ENCODE results near the gene GID8.

GID8 gene

DNA sequence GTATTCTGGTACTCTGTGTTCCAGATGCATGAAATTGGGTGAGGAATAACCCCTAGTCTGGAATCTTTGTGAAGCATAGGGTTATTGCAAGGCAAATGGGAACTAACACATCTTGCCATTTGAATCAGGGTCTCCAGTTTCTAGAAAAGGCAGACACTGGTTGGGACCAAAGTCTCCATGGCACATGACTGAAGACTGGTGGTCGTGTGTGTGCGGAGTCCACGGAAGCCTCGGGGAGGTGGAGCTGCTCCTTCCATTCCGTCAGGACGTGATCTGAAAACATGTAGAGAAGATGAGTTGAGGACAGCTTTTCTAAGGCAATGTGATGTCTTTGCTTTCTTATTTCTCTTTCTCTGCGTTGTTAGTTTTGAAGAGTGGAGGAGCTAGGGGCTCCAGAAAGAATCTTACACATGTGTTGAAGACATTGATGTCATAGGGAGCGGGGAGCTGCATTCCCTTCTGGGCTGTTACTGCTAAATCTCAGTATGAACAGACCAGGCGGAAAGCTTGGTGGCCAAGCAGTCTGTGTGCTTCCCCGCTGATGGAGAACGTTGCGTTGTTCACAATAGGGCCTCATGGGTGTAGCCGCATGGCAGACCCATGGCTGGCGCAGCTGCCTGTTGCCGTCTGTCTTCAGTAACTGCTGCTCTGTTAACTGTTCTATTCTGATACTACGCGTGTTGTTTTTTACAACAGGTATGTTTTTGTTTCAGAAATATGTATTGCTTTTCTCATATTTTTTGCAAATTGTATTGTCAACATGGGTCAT is 9.8 kb downstream of the GID8 start:
- TF ChIP-seq POLR2A (IDR thresholded peaks at IDR 0.05; ENCODE audit: low read length), result no peak
- TF ChIP-seq GATA1 (IDR thresholded peaks at IDR 0.05; ENCODE audit: low read depth, low read length), result no peak
- no peak for DNase-seq

DNA sequence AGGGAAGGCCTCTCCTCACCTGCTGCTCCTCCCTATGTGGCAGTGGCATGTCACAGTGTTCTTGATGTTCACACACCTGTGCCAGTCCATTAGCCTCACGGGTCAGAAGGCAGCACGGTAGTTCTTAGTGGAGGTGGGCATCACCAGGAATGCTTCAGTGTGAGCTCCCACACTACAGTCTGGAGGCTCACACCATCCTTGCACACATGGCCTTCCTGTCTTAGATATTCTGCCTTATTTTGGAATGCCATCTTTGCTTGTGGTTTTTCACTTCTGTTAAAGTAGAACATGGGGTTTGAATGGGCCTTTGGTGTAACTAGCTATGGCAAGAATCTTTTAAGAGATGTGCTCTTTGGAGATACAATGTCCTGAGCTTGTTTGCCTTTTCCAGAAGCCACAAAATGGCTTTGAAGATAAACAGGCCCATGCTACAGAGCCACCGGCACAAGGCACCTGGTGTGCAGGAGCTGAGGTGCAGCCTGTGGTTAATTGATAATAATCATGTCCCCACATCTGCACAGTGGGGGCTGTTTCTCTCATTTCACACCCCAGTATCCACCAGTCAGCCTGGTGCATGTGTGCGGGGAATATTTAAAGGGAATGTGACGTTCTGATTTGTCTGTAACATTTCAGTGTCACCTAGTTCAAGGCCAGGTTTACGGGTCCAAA is 11.3 kb downstream of the GID8 start:
- no peak for TF ChIP-seq GATA1 (IDR thresholded peaks at IDR 0.05; ENCODE audit: low read depth, low read length)
- TF ChIP-seq POLR2A (IDR thresholded peaks at IDR 0.05; ENCODE audit: low read length), result no peak
- DNase-seq, result peak in 1 of 2 experiments; percentile 36

DNA sequence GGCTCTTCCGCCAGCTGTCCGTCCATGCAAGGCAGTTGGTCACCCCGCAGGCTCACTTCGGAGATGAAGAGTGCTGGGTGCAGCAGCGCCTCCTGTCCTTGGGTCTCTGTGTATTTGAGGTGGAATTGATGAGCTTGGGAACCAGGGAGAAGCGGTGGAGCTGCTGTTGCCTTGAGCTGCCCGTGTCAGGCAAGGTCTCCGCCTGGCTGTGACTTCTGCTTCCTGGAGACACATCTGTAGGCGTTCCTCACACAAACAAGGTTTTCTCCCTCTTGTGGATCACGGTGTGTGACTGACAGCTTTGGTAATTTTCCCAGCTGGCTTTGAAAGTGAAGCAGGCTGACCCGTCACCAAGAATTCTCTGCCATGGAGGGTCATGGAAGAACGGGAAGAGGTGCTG is 12.0 kb downstream of the GID8 start:
- DNase-seq, result no peak
- TF ChIP-seq POLR2A (IDR thresholded peaks at IDR 0.05; ENCODE audit: low read length) (no peak), GATA1 (IDR thresholded peaks at IDR 0.05; ENCODE audit: low read depth, low read length) (no peak)

DNA sequence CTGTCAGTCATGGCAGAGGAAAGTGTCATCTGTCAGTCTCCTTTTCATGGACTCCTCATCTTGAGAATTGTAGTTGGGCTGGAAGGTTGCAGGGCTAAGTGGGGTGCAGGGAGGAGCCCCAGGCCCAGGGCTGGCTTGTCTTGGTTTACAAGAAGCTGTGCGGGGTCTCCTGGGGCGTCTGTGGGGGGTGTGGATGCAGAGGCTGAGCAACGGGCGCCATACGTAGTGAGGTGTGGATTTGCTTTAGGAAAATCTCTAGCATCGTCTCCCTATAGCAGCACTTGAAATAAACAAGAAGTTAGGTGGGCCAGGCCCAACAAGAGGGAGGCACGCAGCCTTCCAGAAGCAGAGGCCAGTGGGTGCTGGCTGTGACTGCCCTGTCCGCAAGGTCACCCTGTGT is 12.8 kb downstream of the GID8 start:
- DNase-seq, result no peak
- TF ChIP-seq POLR2A (IDR thresholded peaks at IDR 0.05; ENCODE audit: low read length), result no peak
- TF ChIP-seq GATA1 (IDR thresholded peaks at IDR 0.05; ENCODE audit: low read depth, low read length), result no peak

DNA sequence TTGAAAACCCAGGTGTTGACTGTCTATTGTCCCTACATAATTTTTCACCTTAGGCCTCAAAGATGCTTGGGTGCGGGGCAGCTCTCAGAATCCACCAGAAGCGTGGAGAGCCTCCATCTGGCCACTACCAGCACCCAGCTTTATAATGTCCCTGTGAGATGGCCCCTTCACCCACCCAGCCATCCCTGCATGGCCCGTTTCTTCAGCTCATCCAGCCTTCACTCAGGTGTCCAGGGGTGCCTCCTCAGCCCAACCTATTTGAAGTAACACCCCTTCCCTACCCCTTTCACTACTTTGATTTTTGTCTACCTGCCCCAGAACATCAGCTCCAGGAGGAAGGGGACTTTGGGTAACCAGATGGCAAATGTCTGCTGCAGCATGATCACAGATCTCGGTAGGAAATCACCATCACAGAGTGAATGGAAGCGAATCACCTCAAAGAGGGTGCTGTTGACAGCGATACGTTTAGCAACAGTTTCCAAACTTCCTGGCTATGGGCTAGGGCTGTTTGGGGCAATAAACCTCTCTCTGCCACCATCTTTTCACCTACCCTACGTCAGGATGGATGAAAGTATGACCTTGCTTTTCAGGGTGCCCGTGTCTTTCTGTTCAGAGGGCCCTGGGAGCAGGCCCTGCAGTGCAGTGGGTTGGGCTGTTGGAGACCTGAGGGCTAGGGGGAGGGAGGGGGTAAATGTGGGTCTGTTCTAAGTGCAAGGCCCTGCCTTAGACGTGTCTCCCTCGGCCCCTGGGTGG is 13.4 kb downstream of the GID8 start:
- TF ChIP-seq POLR2A (IDR thresholded peaks at IDR 0.05; ENCODE audit: low read length) (no peak), GATA1 (IDR thresholded peaks at IDR 0.05; ENCODE audit: low read depth, low read length) (no peak)
- no peak for DNase-seq

- TF ChIP-seq POLR2A (IDR thresholded peaks at IDR 0.05; ENCODE audit: low read length) (no peak), GATA1 (IDR thresholded peaks at IDR 0.05; ENCODE audit: low read depth, low read length) (no peak)
- no peak for DNase-seq
These were observed 14.0 kb downstream of the GID8 start for GRCh38 chr20:62951896-62952372.

DNA sequence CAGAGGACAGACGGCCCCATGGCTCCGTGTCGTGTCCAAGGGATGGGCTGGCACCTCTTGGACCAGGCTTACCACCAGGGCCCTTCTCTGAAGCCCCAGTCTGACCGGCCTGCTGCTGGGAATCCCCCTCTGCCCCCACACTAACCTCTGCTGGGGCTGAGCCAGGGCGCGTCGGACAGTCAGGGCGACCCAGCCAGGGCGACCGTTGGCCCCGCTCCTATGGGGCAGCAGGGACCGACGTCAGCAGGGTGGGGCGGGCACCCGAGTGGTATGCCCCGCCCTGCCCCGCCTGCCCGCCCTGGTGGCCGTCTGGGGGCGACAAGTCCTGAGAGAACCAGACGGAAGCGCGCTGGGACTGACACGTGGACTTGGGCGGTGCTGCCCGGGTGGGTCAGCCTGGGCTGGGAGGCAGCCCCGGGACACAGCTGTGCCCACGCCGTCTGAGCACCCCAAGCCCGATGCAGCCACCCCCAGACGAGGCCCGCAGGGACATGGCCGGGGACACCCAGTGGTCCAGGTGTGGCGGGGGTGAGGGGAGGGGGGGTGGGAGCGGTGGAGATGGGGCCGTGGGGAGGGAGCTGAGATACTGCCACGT is 14.5 kb downstream of the GID8 start, which contains the start of gene SLC17A9:
TSS of gene SLC17A9 (plus strand) at position 337 of the 595 bp plus-strand sequence. CDS start at position 459, 122 bp downstream.
- DNase-seq, result peak; percentile 85 to 86
- no peak for TF ChIP-seq GATA1 (IDR thresholded peaks at IDR 0.05; ENCODE audit: low read depth, low read length)
- TF ChIP-seq POLR2A (IDR thresholded peaks at IDR 0.05; ENCODE audit: low read length), result peak; percentile 47

DNA sequence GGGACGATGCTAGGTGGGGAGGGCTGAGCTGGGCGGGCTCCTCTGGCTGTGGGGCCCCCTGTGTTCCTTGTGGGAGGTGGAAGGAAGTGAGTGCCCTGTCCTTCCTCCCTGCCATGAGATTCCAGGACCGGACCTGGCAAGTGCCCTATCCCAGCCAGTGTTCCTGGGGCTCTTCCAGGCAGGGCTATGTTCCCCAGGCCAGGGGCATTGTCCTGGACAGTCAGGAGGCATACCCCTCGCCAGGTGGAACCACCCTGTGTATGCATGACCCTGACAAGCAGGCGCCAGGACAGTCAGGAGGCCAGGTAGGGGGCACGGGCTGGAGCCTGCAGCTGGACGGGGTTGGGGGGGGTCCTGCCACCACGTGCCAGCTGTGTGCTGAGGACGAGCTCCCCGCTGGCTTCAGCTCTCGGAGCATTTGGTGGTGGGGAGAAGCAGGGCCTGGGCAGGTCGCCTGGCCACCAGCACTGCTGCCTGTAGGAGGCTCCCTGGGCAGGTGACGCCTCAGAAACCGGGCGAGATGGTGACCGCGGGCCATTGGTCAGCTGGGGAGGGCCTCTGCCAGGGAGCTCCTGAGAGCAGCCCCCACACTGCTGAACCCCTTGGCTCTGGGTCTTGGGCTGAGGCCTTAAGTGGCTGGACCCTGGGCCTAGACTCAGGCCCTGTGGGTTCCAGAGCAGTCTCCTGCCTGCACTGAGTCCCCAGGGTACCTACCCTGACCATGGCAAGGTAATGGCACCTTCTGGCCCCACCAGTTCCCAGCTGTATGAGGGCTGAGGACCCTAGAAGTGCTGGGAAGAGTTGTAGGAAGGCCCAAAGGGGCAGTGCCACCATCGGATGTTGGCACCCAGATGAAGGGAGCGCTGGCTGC is 15.3 kb downstream of the GID8 start:
- DNase-seq, result peak; percentile 36 to 45
- TF ChIP-seq GATA1 (IDR thresholded peaks at IDR 0.05; ENCODE audit: low read depth, low read length), result no peak
- no peak for TF ChIP-seq POLR2A (IDR thresholded peaks at IDR 0.05; ENCODE audit: low read length)

GRCh38 chr20:62953839-62954703 is 16.1 kb downstream of the GID8 start:
- no peak for TF ChIP-seq POLR2A (IDR thresholded peaks at IDR 0.05; ENCODE audit: low read length)
- no peak for TF ChIP-seq GATA1 (IDR thresholded peaks at IDR 0.05; ENCODE audit: low read depth, low read length)
- peak; percentile 61 to 73 for DNase-seq

GRCh38 chr20:62955519-62956386 is 17.8 kb downstream of the GID8 start:
- no peak for TF ChIP-seq GATA1 (IDR thresholded peaks at IDR 0.05; ENCODE audit: low read depth, low read length)
- no peak for TF ChIP-seq POLR2A (IDR thresholded peaks at IDR 0.05; ENCODE audit: low read length)
- no peak for DNase-seq
